HepG2 (cell line): ENCODE results near the gene VAPB. TPM values are rescaled to one million over a fixed set of nuclear protein-coding genes. Genes with fewer than 3 reads are reported as not detected.
A peak's percentile ranks its signal among the peaks of the same experiment; 100 is the strongest.

Experiments used
- CEBPB ChIP-seq: IDR thresholded peaks from 2 replicates; pipeline ENCODE4 v1.6.1; 2011; ENCODE audit warnings: low read depth, low read length, improper control_type of control experiment, borderline replicate concordance
- FOXP4 ChIP-seq: sonication (generic); formaldehyde crosslinking; IDR thresholded peaks from 2 replicates; pipeline ENCODE4 v1.4.0; 2020; ENCODE audit warnings: missing genetic modification reagents
- LCORL ChIP-seq, 2 experiments: fragments of 450-650 bp in 1 of 2; sonication (generic) in 1 of 2; formaldehyde crosslinking in 1 of 2; IDR thresholded peaks; 2 replicates each; pipeline versions ENCODE4 v1.5.0 to v1.6.1; 2017 to 2020; ENCODE audit warnings: antibody characterized with exemption in 1 of 2, missing genetic modification reagents in 1 of 2
- NFE2L2 ChIP-seq: fragments of 150-350 bp; IDR thresholded peaks from 2 replicates; pipeline ENCODE4 v1.6.1; 2014; ENCODE audit warnings: low read length
- REPIN1 ChIP-seq: sonication (generic); formaldehyde crosslinking; IDR thresholded peaks from 2 replicates; pipeline ENCODE4 v1.8.0; 2022; ENCODE audit warnings: missing genetic modification reagents, low read depth, mild to moderate bottlenecking, borderline replicate concordance
- SMAD3 ChIP-seq: sonication (generic); formaldehyde crosslinking; IDR thresholded peaks from 2 replicates; pipeline ENCODE4 v1.4.0; 2020; ENCODE audit warnings: missing genetic modification reagents
- ZFP36L1 ChIP-seq: sonication (generic); formaldehyde crosslinking; IDR thresholded peaks from 2 replicates; pipeline ENCODE4 v1.8.0; 2022; ENCODE audit warnings: mild to moderate bottlenecking, missing genetic modification reagents, moderate library complexity
- ZFY ChIP-seq: sonication (generic); formaldehyde crosslinking; IDR thresholded peaks from 2 replicates; pipeline ENCODE4 v1.4.0; 2020; ENCODE audit warnings: missing genetic modification reagents
- ZNF124 ChIP-seq: sonication (generic); formaldehyde crosslinking; IDR thresholded peaks from 2 replicates; pipeline ENCODE4 v1.4.0; 2020; ENCODE audit warnings: missing genetic modification reagents
- ZNF136 ChIP-seq: sonication (generic); formaldehyde crosslinking; IDR thresholded peaks from 2 replicates; pipeline ENCODE4 v1.8.1; 2022; ENCODE audit warnings: low read depth, mild to moderate bottlenecking, moderate library complexity, missing genetic modification reagents
- ZNF143 ChIP-seq: sonication (generic); formaldehyde crosslinking; IDR thresholded peaks from 2 replicates; pipeline ENCODE4 v1.4.0; 2020; ENCODE audit warnings: missing genetic modification reagents
- ZNF331 ChIP-seq: sonication (generic); formaldehyde crosslinking; IDR thresholded peaks from 2 replicates; pipeline ENCODE4 v1.4.0; 2020; ENCODE audit warnings: missing genetic modification reagents
- ZNF556 ChIP-seq: sonication (generic); formaldehyde crosslinking; IDR thresholded peaks from 2 replicates; pipeline ENCODE4 v1.4.0; 2020; ENCODE audit warnings: mild to moderate bottlenecking, missing genetic modification reagents, borderline replicate concordance
- ZNF619 ChIP-seq: sonication (generic); formaldehyde crosslinking; IDR thresholded peaks from 2 replicates; pipeline ENCODE4 v1.4.0; 2020; ENCODE audit warnings: mild to moderate bottlenecking, missing genetic modification reagents
- ZNF883 ChIP-seq: sonication (generic); formaldehyde crosslinking; IDR thresholded peaks from 2 replicates; pipeline ENCODE4 v1.5.1; 2020; ENCODE audit warnings: mild to moderate bottlenecking, missing genetic modification reagents; ENCODE audit errors: not compliant biosample characterization
- polyA plus RNA-seq, 8 experiments: library from polyadenylated mRNA; depleted of rRNA in 3 of 8; stranded (reverse) in 7 of 8; unstranded in 1 of 8; fragments of >200 nt; fragmentation: Illumina TruSeq in 4 of 8; extraction: Trizol in 4 of 8; gene quantifications; 2 replicates each; pipeline versions ENCODE4 v1.2.1 to v1.2.3, GENCODE V29; 2011 to 2016; ENCODE audit warnings: low read depth in 4 of 8, missing spikeins in 1 of 8, mixed read lengths in 1 of 8; ENCODE audit not compliant: insufficient read depth in 1 of 8
- total RNA-seq, 5 experiments: library from RNA; depleted of rRNA; stranded (reverse); fragments of >200 nt; fragmentation: Illumina TruSeq; extraction: Trizol; gene quantifications; 2 replicates each; pipeline ENCODE4 v1.2.3, GENCODE V29; 2016; ENCODE audit warnings: low read depth in 1 of 5
- TF ChIP-seq, protein P1 (sequence below): sonication (generic); formaldehyde crosslinking; IDR thresholded peaks from 2 replicates; pipeline ENCODE4 v1.4.0; 2020; ENCODE audit warnings: missing genetic modification reagents
- TF ChIP-seq, protein P2 (sequence below): IDR thresholded peaks from 2 replicates; pipeline ENCODE4 v1.6.1; 2018; ENCODE audit warnings: missing genetic modification reagents, mild to moderate bottlenecking, missing compliant biosample characterization
- TF ChIP-seq, protein P3 (sequence below): sonication (generic); formaldehyde crosslinking; IDR thresholded peaks from 2 replicates; pipeline ENCODE4 v1.4.0; 2020; ENCODE audit warnings: mild to moderate bottlenecking, missing genetic modification reagents

The VAPB gene
- total and polyA plus RNA-seq, 2 of the 13 experiments (the other 11 are each of a cell fraction or from before 2014, with no cell fraction given) = 18.6 to 48.5 TPM

- TF ChIP-seq, protein P1, sequence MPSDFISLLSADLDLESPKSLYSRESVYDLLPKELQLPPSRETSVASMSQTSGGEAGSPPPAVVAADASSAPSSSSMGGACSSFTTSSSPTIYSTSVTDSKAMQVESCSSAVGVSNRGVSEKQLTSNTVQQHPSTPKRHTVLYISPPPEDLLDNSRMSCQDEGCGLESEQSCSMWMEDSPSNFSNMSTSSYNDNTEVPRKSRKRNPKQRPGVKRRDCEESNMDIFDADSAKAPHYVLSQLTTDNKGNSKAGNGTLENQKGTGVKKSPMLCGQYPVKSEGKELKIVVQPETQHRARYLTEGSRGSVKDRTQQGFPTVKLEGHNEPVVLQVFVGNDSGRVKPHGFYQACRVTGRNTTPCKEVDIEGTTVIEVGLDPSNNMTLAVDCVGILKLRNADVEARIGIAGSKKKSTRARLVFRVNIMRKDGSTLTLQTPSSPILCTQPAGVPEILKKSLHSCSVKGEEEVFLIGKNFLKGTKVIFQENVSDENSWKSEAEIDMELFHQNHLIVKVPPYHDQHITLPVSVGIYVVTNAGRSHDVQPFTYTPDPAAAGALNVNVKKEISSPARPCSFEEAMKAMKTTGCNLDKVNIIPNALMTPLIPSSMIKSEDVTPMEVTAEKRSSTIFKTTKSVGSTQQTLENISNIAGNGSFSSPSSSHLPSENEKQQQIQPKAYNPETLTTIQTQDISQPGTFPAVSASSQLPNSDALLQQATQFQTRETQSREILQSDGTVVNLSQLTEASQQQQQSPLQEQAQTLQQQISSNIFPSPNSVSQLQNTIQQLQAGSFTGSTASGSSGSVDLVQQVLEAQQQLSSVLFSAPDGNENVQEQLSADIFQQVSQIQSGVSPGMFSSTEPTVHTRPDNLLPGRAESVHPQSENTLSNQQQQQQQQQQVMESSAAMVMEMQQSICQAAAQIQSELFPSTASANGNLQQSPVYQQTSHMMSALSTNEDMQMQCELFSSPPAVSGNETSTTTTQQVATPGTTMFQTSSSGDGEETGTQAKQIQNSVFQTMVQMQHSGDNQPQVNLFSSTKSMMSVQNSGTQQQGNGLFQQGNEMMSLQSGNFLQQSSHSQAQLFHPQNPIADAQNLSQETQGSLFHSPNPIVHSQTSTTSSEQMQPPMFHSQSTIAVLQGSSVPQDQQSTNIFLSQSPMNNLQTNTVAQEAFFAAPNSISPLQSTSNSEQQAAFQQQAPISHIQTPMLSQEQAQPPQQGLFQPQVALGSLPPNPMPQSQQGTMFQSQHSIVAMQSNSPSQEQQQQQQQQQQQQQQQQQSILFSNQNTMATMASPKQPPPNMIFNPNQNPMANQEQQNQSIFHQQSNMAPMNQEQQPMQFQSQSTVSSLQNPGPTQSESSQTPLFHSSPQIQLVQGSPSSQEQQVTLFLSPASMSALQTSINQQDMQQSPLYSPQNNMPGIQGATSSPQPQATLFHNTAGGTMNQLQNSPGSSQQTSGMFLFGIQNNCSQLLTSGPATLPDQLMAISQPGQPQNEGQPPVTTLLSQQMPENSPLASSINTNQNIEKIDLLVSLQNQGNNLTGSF = 0 out of 2 replicates have a peak, but pooled peaks have one; percentile 41
- peak; percentile 39 for TF ChIP-seq ZNF883 (CRISPR knock-in tag)
- TF ChIP-seq REPIN1 (CRISPR knock-in tag) = peak; percentile 33; the same call in 1 of the 2 replicates
- TF ChIP-seq LCORL (IDR thresholded peaks at IDR 0.05) = no peak
- TF ChIP-seq LCORL (CRISPR knock-in tag; IDR thresholded peaks at IDR 0.05) = 0 out of 2 replicates have a peak, but pooled peaks have one; percentile 31
- TF ChIP-seq ZNF143 = no peak
- TF ChIP-seq ZNF124 (CRISPR knock-in tag) = no peak
- peak; percentile 53 for TF ChIP-seq ZFY (CRISPR knock-in tag)
- TF ChIP-seq, protein P2, sequence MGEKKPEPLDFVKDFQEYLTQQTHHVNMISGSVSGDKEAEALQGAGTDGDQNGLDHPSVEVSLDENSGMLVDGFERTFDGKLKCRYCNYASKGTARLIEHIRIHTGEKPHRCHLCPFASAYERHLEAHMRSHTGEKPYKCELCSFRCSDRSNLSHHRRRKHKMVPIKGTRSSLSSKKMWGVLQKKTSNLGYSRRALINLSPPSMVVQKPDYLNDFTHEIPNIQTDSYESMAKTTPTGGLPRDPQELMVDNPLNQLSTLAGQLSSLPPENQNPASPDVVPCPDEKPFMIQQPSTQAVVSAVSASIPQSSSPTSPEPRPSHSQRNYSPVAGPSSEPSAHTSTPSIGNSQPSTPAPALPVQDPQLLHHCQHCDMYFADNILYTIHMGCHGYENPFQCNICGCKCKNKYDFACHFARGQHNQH (CRISPR knock-in tag) = peak; percentile 65
- 0 out of 2 replicates have a peak, but pooled peaks have one; percentile 56 for TF ChIP-seq SMAD3 (CRISPR knock-in tag)
- 0 out of 2 replicates have a peak, but pooled peaks have one; percentile 44 for TF ChIP-seq ZNF556 (CRISPR knock-in tag)
- TF ChIP-seq ZFP36L1 (CRISPR knock-in tag) = no peak
- TF ChIP-seq ZNF619 (CRISPR knock-in tag) = no peak
- peak; percentile 88 for TF ChIP-seq CEBPB
- TF ChIP-seq NFE2L2 = peak; percentile 57; the same call in 1 of the 2 replicates
- peak; percentile 20; the same call in 1 of the 2 replicates for TF ChIP-seq ZNF331 (CRISPR knock-in tag)
- TF ChIP-seq FOXP4 (CRISPR knock-in tag) = 0 out of 2 replicates have a peak, but pooled peaks have one; percentile 34
- TF ChIP-seq, protein P3, sequence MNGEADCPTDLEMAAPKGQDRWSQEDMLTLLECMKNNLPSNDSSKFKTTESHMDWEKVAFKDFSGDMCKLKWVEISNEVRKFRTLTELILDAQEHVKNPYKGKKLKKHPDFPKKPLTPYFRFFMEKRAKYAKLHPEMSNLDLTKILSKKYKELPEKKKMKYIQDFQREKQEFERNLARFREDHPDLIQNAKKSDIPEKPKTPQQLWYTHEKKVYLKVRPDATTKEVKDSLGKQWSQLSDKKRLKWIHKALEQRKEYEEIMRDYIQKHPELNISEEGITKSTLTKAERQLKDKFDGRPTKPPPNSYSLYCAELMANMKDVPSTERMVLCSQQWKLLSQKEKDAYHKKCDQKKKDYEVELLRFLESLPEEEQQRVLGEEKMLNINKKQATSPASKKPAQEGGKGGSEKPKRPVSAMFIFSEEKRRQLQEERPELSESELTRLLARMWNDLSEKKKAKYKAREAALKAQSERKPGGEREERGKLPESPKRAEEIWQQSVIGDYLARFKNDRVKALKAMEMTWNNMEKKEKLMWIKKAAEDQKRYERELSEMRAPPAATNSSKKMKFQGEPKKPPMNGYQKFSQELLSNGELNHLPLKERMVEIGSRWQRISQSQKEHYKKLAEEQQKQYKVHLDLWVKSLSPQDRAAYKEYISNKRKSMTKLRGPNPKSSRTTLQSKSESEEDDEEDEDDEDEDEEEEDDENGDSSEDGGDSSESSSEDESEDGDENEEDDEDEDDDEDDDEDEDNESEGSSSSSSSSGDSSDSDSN (CRISPR knock-in tag) = no peak
- no peak for TF ChIP-seq ZNF136 (CRISPR knock-in tag)
Measured at GRCh38 chr20:58374027-58374850, 14.8 kb upstream of the VAPB start (continued).
